GM23338 (cell line): ENCODE results near the gene EYA2.

Source experiments
- CTCF ChIP-seq, 2 experiments: fragments of 200-600 bp in 1 of 2; sonication (generic) in 1 of 2; conservative IDR thresholded peaks; 2 replicates each; pipeline versions ENCODE4 v1.5.1 to v1.6.1; 2016 to 2017; ENCODE audit warnings: antibody characterized with exemption in 2 of 2, low read depth in 2 of 2, mild to moderate bottlenecking in 2 of 2, moderate library complexity in 1 of 2
- EZH2phosphoT487 ChIP-seq: fragments of 200-600 bp; sonication (generic); IDR thresholded peaks from one replicate; pipeline ENCODE4 v1.8.1; 2018; ENCODE audit warnings: antibody characterized with exemption; ENCODE audit not compliant: unreplicated experiment
- POLR2AphosphoS5 ChIP-seq: IDR thresholded peaks from 2 replicates; pipeline ENCODE4 v1.6.1; 2016; ENCODE audit warnings: antibody characterized with exemption, low read depth

DNA sequence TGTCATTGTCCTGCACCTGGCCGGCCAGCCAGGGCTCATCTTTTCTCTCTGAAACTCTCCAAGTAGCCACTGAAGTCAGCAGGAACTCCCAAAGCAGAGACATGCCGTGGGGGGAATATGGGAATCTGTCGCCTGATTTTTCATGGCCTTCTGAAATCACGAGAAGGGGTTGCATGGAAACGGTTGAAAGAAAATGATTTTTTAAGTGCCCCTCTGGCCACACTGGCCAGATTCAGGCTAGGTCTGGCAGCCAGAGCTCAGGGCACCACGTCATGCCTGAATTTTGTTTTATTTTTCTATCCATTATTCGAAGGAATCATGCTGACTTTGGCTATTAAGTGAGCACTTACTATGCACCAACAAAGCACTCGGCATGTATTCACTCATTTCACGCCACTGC lies 65.2 kb downstream of the EYA2 start:
- TF ChIP-seq EZH2phosphoT487 (no peak), CTCF (conservative IDR thresholded peaks at IDR 0.05; ENCODE audit: low read depth in 2 of 2) (no peak), POLR2AphosphoS5 (no peak)
